ENCODE results near the gene POU3F1.
A peak's percentile ranks its signal among the peaks of the same experiment; 100 is the strongest.
"Not testable (repeated sequence)": the region's sequence is repeated elsewhere in the genome, so short reads cannot be mapped to it uniquely, and the experiment has no call there.

The POU3F1 gene

GRCh38 chr1:38047603-38048141 lies 1.1 kb upstream of the POU3F1 start:
- FAIRE-seq (no peak), DNase-seq (ENCODE audit: low spot score) (no peak)

DNA sequence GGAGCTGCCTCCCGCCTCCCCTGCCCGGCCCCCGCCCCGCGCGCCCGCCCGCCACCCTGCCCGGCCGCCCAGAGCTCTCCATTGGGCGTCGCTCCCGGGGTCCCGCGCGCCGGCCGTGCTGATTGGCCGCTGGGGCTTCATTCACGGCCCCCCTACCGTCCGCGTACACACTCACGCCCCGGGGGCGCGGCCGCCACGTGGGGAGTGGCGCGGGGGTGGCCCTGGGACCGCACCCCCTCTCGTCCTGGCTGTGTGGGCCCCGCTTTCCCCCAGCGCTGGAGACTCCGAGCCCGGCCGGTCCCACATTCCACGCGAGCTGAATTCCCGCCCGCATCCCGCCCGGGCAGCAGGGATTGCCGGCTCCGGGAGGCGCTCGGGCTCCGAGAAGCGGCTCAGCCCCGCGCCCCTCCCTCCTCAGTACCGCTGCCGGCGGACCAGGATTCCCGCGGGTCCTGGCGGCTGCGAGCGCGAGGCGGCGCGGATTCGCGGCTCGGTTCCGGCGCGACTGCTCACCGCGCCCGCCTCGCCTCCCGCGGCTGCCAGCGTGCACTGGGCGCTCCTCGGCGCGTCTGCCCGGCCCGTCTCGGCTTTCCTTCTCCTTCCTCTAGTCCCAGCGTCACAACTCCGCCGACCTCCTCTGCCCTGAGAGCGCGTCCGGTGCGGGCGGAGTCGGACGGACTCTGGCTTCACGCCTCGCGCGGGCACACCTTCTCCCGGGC lies 450 bp upstream of the POU3F1 start:
- DNase-seq (ENCODE audit: low spot score), result no peak
- no peak for FAIRE-seq

DNA sequence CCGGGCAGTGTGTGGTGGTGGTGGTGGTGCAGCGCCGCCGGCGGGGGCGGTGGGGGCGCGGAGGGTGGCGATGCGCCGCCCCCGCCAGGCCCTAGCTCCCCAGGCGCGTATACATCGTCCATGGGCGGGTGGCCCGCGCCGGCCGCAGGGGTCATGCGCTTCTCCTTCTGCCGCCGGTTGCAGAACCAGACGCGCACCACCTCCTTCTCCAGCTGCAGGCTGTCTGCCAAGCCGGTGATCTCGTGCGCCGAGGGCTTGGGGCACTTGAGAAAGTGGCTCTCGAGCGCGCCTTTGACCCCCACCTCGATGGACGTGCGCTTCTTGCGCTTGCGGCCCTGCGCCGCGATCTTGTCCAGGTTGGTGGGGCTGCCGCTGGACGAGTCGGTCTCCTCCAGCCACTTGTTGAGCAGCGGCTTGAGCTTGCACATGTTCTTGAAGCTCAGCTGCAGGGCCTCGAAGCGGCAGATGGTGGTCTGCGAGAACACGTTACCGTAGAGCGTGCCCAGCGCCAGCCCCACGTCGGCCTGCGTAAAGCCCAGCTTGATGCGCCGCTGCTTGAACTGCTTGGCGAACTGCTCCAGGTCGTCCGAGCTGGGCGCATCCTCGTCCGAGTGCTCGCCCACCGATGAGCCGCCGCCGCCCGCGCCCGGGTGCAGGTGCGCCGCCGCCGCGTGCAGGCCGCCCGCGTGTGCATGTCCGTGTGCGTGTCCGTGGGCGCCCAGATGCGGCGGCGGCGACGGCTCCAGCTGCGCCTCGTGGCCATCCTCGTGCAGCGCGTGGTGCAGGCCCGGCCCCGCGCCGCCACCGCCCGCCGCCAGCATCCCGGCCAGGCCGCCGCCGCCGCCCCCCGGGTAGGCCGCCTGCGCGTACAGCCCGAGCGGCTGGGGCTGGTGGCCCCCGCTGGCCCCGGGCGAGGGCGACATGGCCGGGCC lies 926 bp downstream of the POU3F1 start:
- no peak for DNase-seq (ENCODE audit: low spot score)
- no peak for FAIRE-seq

DNA sequence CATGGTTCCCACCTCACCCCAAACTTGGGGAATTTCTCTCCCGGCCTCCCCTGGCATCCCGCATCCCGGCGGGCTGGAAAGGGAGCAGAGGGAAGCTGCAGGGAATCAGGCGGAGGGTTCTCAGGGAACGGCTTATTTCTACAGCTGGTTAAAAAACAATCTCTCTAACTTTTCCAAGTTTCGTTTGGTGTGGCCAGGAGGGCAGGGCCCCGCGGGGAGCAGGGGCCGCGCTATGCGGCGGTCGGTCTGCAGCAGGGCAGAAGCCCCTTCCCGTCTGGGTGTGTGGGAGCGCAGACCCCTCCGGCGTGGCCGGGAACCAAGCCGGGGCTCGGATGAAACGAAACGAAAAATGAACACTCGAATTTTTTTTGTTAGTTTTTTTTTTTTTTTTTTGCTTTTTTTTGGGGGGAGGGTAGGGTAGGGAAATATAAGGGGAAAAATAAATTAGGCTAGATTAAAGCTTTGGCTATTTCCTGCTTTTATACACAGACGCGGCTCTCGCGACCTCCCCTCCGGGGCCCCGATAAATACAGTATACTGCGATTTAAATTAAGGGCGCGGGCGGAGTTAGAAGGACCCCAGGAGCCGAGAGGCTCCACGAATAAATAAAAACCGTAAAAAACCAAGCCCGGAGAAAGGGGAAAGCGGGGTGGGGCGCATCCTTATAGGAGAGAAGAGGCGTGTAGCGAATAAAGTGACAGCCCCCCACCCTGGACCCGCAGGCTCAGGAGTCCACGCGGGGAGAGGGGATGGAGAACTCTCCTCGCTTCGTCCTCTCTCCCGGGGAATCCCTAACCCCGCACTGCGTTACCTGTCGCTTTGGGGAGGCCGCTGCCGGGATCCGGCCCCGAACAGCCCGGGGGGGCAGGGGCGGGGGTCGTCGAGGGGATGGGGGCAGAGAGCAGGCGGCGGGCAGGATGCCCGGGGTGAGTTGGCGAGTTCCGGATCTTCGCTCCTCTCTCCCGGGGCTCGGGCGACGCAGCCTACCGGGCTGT lies 2.1 kb downstream of the POU3F1 start:
- no peak for FAIRE-seq
- no peak for DNase-seq (ENCODE audit: low spot score)

- DNase-seq (ENCODE audit: low spot score) (no peak), FAIRE-seq (no peak)
Measured at GRCh38 chr1:38043036-38043747, 3.4 kb downstream of the POU3F1 start.

GRCh38 chr1:38041936-38042834 lies 4.4 kb downstream of the POU3F1 start:
- DNase-seq (ENCODE audit: low spot score), result no peak

GRCh38 chr1:38039331-38040088 lies 7.1 kb downstream of the POU3F1 start:
- DNase-seq (ENCODE audit: low spot score) (no peak), FAIRE-seq (peak; percentile 89)

More at GRCh38 chr1:38041936-38042834, 4.4 kb downstream of the POU3F1 start:
- no peak for FAIRE-seq

- DNase-seq (ENCODE audit: low spot score), result no peak
Measured at GRCh38 chr1:38038861-38039260, 7.7 kb downstream of the POU3F1 start.

GRCh38 chr1:38037221-38037939 lies 9.2 kb downstream of the POU3F1 start:
- peak; percentile 37 for DNase-seq (ENCODE audit: low spot score)
- FAIRE-seq, result no peak

More at GRCh38 chr1:38038861-38039260, 7.7 kb downstream of the POU3F1 start:
- no peak for FAIRE-seq

DNA sequence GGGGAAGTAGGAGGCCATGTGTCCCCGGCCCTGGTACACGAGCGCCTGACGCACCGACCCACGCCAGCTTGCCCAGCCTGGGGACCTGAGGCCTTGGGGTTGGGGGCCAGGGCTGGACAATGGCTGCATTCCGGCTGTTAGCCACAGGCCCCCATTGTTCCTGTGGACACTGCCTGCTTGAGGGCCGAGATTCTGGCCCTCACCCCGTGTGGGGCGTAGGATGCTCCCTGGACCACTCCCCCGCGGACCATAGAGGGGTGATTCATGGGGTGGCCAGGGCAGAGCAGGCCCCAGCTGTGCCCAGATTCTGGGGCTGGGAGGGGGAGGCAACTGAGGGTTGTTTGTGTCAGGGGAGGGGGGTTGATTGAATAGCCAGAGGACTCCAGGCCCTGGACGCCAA lies 11.7 kb downstream of the POU3F1 start:
- FAIRE-seq (no peak), DNase-seq (ENCODE audit: low spot score) (no peak)

GRCh38 chr1:38032992-38033391 lies 13.6 kb downstream of the POU3F1 start:
- not testable (repeated sequence) for DNase-seq (ENCODE audit: low spot score); FAIRE-seq

DNA sequence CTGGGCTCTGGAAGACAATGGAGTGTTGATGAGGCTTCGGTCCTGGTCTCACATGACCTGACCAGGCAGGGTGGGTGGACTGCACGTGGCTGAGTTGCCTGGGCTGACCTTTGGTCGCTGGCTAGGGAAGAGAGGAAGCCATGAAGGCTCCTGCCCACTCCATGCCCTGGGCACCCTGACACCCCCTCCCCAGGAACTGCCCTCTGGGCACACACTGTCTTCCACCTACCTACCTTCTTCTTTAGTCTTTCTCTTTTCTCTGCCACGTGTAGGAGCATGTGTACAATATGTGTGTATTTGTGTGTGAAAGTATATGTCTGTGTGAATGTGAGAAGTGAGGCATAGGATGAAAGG lies 15.1 kb downstream of the POU3F1 start:
- no peak for DNase-seq (ENCODE audit: low spot score)
- no peak for FAIRE-seq

DNA sequence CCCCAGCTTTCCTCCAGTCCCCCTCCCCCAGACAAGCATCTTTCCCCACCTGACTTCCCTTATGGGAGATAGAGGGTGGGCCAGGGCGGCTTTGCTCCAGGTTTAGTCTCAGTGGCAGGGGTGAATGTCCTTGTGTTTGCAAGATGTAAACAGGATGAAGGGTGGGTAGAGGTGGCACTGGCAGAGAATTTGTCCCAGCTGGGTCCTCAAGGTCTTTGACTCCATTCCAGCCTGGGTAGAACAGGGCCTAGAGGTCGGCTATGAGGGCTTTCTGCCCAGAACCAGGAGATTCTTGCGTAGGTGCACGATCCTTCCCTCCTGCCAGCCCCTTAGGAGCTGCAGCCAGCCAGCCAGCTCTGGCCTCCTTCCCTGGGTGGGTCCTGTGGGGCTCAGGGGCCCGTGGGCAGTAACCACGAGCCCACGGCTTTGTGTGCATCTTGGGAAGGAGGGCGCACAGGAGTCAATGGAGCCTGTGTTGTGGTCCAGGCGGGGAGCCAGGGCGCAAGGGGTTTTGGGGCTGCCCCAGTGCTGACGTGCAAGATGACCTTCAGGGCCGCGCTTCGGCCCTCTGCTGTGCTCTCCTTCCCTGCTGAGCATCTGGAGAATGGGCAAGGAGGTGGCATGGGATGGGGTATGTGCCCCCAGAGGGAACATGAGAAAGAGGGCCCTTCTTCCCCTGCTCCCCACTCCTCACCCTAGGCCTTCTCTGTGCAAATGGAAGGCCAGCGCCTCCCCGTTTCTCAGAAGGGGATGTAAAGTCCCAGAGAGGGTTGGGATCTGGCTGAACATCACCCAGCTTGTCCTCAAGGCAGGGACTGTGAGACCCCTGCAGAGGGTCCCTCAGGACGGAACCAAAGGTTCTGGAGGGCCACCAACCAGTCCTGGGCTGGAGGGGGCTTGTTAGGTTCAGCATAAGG lies 15.7 kb downstream of the POU3F1 start:
- FAIRE-seq (no peak), DNase-seq (ENCODE audit: low spot score) (no peak)

DNA sequence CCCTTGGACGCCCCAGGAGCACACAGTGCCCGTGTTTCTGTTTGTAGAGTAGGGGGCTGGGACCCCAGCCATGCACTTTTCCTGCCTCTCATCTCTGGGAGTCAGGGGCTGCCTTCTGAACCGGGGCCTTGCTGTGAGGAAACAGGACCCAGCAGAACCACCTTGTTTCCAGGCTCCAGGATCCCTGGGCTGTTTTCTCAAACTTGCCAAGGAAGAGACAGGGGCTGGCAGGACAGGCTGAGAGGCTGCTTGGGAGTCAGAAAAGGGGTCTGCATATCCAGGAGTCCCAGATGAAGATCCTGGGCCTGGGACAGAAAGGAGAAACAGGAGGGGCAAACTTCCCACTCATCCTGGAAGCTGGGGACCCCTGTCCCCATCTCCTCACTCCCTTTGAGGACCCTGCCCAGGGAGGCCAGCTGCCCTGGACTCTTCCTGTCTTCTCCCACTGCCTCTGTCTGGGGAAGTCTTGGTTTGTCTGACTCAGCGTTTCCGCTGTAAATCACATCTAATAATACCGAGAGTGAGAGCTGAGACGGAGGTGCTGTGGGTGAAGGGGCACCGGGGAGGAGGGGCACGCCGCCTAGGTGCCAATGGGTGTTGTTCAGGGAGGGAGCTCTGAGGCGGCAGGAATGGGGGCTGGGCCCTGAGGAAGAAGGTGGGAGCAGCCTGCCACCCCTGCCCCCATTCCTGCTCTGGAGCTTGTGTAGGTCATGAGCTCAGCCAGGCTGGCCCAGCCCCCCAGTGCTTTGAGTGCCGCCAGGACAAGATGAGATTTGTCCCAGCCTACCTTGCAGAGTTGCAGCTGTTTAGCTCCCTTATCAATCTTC lies 16.7 kb downstream of the POU3F1 start:
- DNase-seq (ENCODE audit: low spot score), result peak; percentile 90
- peak; percentile 62 for FAIRE-seq

GRCh38 chr1:38029081-38029681 lies 17.4 kb downstream of the POU3F1 start:
- DNase-seq (ENCODE audit: low spot score) (no peak), FAIRE-seq (no peak)

- FAIRE-seq (peak; percentile 69), DNase-seq (ENCODE audit: low spot score) (no peak)
Measured at GRCh38 chr1:38028671-38029070, 17.9 kb downstream of the POU3F1 start.
